Natural killer cell (primary cell): ENCODE results near the gene UIMC1. TPM values are rescaled to one million over a fixed set of nuclear protein-coding genes. Genes with fewer than 3 reads are reported as not detected.

ENCODE experiments used
- ATAC-seq, 3 donors: fragments of 150-1000 bp in 2 of 3; fragments of 200-7000 bp in 1 of 3; cut with Tn5 transposase; 1 replicate in 1 of 3; 2 replicates in 2 of 3; pipeline ENCODE4 v1.10.0; 2021; ENCODE audit warnings: mild to moderate bottlenecking in 2 of 3, moderate library complexity in 2 of 3
- DNase-seq, 2 donors: peaks; one replicate each; pipeline versions ENCODE4 v3.0.0 to v3.0.0-alpha.2; 2013 to 2021; ENCODE audit warnings: mixed read lengths in 1 of 2
- H3K27ac ChIP-seq: one replicate; pipeline ENCODE4 v1.5.1; 2013; ENCODE audit warnings: mild to moderate bottlenecking, low read length
- H3K27me3 ChIP-seq: one replicate; pipeline ENCODE4 v1.6.1; 2013; ENCODE audit warnings: low read length; ENCODE audit not compliant: control insufficient read depth, insufficient read depth
- H3K36me3 ChIP-seq: one replicate; pipeline ENCODE4 v1.6.1; 2013; ENCODE audit warnings: low read length; ENCODE audit not compliant: control insufficient read depth, insufficient read depth
- H3K4me1 ChIP-seq: one replicate; pipeline ENCODE4 v1.6.1; 2013; ENCODE audit warnings: low read length; ENCODE audit not compliant: control insufficient read depth, insufficient read depth
- H3K4me3 ChIP-seq: one replicate; pipeline ENCODE4 v1.5.1; 2013; ENCODE audit warnings: low read length
- H3K9me3 ChIP-seq: one replicate; pipeline ENCODE4 v1.6.1; 2013; ENCODE audit warnings: low read length; ENCODE audit not compliant: control insufficient read depth, insufficient read depth
- H3K27ac Mint-ChIP-seq, 2 donors: one replicate each; pipeline ENCODE4 v1.8.0; 2022; ENCODE audit warnings: mild to moderate bottlenecking in 2 of 2, mixed read lengths in 2 of 2, moderate library complexity in 1 of 2
- H3K27me3 Mint-ChIP-seq, 2 donors: one replicate each; pipeline ENCODE4 v1.8.0; 2022; ENCODE audit warnings: low read depth in 2 of 2, mixed read lengths in 2 of 2
- H3K36me3 Mint-ChIP-seq: one replicate; pipeline ENCODE4 v1.8.0; 2022; ENCODE audit warnings: mixed read lengths
- H3K4me1 Mint-ChIP-seq, 2 donors: one replicate each; pipeline ENCODE4 v1.8.0; 2022; ENCODE audit warnings: mixed read lengths in 2 of 2
- H3K4me3 Mint-ChIP-seq: one replicate; pipeline ENCODE4 v1.8.0; 2022; ENCODE audit warnings: mild to moderate bottlenecking, moderate library complexity, mixed read lengths
- H3K9me3 Mint-ChIP-seq, 2 donors: one replicate each; pipeline ENCODE4 v1.8.0; 2022; ENCODE audit warnings: mixed read lengths in 2 of 2
- WGBS: methylation state at CpG from one replicate; pipeline ENCODE4 v1.1.7; 2013; ENCODE audit warnings: missing lambda C conversion rate; ENCODE audit not compliant: insufficient coverage; 5-methylcytosine and 5-hydroxymethylcytosine counted together
- intact Hi-C: fragments of 100-400 bp; cut with micrococcal nuclease; formaldehyde crosslinking; loops from one replicate; pipeline ENCODE4 v1.14.2; 2022
- total RNA-seq, 4 donors: library from RNA; stranded (reverse); fragments of 120-200 nt in 1 of 4; gene quantifications; one replicate each; pipeline versions ENCODE4 v1.2.3 to v1.2.4, GENCODE V29; 2013 to 2022
- TF ChIP-seq, protein P1 (sequence below): fragments of 200-600 bp; IDR thresholded peaks from one replicate; pipeline ENCODE4 v1.8.0; 2022; ENCODE audit warnings: antibody characterized with exemption

Gene UIMC1
- total RNA-seq, 3 donors from 2014 or later (not counting 1 experiment from before 2014, with no cell fraction given), result 55.1 to 75.7 (median 57.3) TPM

DNA sequence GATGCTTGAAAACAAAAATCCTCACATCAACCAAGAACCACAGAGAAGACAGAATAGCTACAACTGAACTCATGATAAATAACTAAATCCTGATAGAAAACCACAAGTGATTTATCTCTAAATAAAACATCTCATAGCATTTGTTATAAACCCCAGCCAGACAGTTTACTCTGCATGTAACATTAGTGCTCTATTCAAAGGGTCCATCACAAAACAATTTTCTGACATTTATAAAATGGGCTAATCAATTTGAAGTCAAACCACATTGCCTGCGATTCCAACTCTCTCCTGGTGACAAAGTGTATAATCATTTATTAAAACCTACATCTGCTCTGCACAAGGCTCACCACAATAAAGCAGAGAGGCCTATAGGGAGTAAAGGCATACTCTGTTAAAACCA lies 49.8 kb downstream of the UIMC1 start:
- peaks cover 46% of the 10 kb centered on the region for H3K36me3 ChIP-seq
- no peaks in the 10 kb centered on the region for H3K4me1 ChIP-seq
- Mint-ChIP-seq H3K36me3 (peaks cover 19% of the 10 kb centered on the region), H3K27me3 (no peaks in the 10 kb centered on the region), H3K27ac (no peak overlapping the region), H3K4me1 (peaks cover 4 to 5% of the 10 kb centered on the region in 2 donors), H3K9me3 (no peaks in the 10 kb centered on the region), H3K4me3 (no peak overlapping the region)
- intact Hi-C loops, result no loop called here
- no peak overlapping the region for H3K27ac ChIP-seq
- DNase-seq, result no peak
- ATAC-seq, result no peak
- 100% methylated on average over 1 of the region's 1 CpG for WGBS
- H3K27me3 ChIP-seq, result no peaks in the 10 kb centered on the region
- no peak overlapping the region for H3K4me3 ChIP-seq
- no peaks in the 10 kb centered on the region for H3K9me3 ChIP-seq
- TF ChIP-seq, protein P1, sequence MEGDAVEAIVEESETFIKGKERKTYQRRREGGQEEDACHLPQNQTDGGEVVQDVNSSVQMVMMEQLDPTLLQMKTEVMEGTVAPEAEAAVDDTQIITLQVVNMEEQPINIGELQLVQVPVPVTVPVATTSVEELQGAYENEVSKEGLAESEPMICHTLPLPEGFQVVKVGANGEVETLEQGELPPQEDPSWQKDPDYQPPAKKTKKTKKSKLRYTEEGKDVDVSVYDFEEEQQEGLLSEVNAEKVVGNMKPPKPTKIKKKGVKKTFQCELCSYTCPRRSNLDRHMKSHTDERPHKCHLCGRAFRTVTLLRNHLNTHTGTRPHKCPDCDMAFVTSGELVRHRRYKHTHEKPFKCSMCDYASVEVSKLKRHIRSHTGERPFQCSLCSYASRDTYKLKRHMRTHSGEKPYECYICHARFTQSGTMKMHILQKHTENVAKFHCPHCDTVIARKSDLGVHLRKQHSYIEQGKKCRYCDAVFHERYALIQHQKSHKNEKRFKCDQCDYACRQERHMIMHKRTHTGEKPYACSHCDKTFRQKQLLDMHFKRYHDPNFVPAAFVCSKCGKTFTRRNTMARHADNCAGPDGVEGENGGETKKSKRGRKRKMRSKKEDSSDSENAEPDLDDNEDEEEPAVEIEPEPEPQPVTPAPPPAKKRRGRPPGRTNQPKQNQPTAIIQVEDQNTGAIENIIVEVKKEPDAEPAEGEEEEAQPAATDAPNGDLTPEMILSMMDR, result no peak

DNA sequence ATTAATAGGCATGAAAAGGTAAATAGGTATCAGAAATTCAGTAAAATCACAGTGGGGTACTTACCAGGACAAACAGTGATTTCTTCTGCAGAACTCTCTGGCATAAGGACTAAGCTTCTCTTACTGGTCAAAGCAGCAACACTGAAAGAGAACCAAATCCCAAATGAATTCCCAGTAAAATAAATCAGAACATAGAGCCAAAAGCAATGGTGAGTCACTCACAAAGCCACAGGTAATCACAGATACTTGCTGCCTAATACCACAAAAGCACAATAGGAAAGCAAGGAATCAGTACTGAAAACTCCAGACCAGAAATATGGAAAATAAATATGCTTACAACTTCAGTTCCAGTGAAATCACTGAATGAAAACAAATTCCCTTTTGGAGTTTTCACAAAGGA lies 50.7 kb downstream of the UIMC1 start:
- Histone ChIP-seq H3K4me1 (no peaks in the 10 kb centered on the region), H3K9me3 (no peaks in the 10 kb centered on the region), H3K27me3 (no peaks in the 10 kb centered on the region), H3K36me3 (peaks cover 53% of the 10 kb centered on the region), H3K4me3 (no peak overlapping the region), H3K27ac (no peak overlapping the region)
- no peak overlapping the region for H3K4me3 Mint-ChIP-seq
- DNase-seq, result no peak
- TF ChIP-seq, protein P1, result no peak
- intact Hi-C loops, result no loop called here
- H3K36me3 Mint-ChIP-seq, result peaks cover 23% of the 10 kb centered on the region
- H3K27ac Mint-ChIP-seq, result no peak overlapping the region
- H3K27me3 Mint-ChIP-seq, result no peaks in the 10 kb centered on the region
- ATAC-seq, result no peak
- H3K9me3 Mint-ChIP-seq, result no peaks in the 10 kb centered on the region
- H3K4me1 Mint-ChIP-seq, result peaks cover 4 to 5% of the 10 kb centered on the region in 2 donors

DNA sequence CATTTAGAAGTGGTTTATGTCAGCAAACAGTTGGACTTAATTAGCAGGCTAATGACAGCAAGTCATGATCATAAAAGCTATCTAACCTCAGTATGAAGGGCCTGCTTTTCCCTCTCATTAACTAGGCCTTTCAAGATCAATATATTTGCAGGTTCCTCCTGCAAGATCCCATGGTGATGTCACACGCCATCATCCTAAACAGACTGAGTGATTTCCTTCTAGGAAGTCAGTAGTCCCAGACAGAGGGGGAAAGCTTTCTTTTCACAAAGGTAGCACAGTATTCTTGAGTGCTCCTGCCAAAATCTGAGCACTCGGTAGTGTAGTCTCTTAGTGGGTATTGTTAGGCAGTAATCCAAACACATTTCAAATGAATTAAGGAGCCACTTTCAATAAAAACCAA lies 52.5 kb downstream of the UIMC1 start:
- no peak overlapping the region for H3K4me3 Mint-ChIP-seq
- H3K27ac ChIP-seq, result no peak overlapping the region
- H3K36me3 Mint-ChIP-seq, result peaks cover 23% of the 10 kb centered on the region
- intact Hi-C loops, result no loop called here
- no peaks in the 10 kb centered on the region for H3K27me3 ChIP-seq
- WGBS, result 100% methylated on average over 1 of the region's 2 CpGs
- H3K27ac Mint-ChIP-seq, result no peak overlapping the region
- H3K4me3 ChIP-seq, result no peak overlapping the region
- H3K36me3 ChIP-seq, result peaks cover 63% of the 10 kb centered on the region
- peaks cover 4 to 5% of the 10 kb centered on the region in 2 donors for H3K4me1 Mint-ChIP-seq
- TF ChIP-seq, protein P1, result no peak
- no peaks in the 10 kb centered on the region for H3K9me3 ChIP-seq
- H3K27me3 Mint-ChIP-seq, result no peaks in the 10 kb centered on the region
- DNase-seq, result no peak
- no peak for ATAC-seq
- no peaks in the 10 kb centered on the region for H3K9me3 Mint-ChIP-seq
- H3K4me1 ChIP-seq, result no peaks in the 10 kb centered on the region

DNA sequence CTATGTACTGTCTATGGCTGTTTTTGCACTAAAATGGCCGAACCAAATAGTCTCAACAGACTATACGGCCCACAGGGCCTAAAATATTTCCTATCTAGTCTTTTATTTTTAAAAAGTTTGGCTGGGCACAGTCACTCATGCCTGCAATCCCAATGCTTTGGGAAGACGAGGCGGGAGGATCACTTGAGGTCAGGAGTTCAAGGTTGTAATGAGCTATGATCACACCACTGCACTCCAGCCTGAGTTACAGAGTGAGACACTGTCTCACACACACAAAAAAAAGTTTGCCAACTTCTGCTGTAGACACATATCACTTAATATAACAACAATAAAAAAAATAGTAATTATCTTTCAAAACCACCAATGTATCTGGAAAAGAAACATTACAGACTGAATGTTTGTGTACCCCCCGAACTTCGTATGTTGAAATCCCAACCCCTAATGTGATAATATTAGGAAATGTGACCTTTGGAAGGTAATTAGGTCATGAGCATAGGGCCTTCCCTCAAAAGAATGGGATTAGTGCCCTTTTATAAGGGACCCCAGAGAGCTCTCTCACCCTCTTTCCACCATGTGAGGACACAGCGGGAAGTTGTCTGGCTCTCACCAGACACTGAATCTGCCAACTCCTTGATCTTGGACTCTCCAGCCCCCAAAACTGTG lies 53.9 kb downstream of the UIMC1 start:
- Mint-ChIP-seq H3K4me3 (no peak overlapping the region), H3K36me3 (peaks cover 33% of the 10 kb centered on the region), H3K27me3 (no peaks in the 10 kb centered on the region), H3K4me1 (peaks cover 4 to 5% of the 10 kb centered on the region in 2 donors), H3K9me3 (no peaks in the 10 kb centered on the region), H3K27ac (no peak overlapping the region)
- H3K9me3 ChIP-seq, result no peaks in the 10 kb centered on the region
- ATAC-seq, result no peak
- H3K36me3 ChIP-seq, result peaks cover 69% of the 10 kb centered on the region
- DNase-seq, result no peak
- no peaks in the 10 kb centered on the region for H3K27me3 ChIP-seq
- TF ChIP-seq, protein P1, result no peak
- 96% methylated on average over 5 of the region's 7 CpGs for WGBS
- no peak overlapping the region for H3K27ac ChIP-seq
- no peaks in the 10 kb centered on the region for H3K4me1 ChIP-seq
- intact Hi-C loops, result no loop called here
- no peak overlapping the region for H3K4me3 ChIP-seq
